GM12891 (cell line): ENCODE measurements around the gene SYVN1.

Source experiments
- POLR2AphosphoS5 ChIP-seq: IDR thresholded peaks from 2 replicates; pipeline ENCODE4 v1.6.1; 2011; ENCODE audit warnings: low read depth, low read length, control low read depth
- SPI1 ChIP-seq: IDR thresholded peaks from 2 replicates; pipeline ENCODE4 v1.6.1; 2011; ENCODE audit warnings: low read depth, low read length, control low read depth
- TAF1 ChIP-seq: IDR thresholded peaks from 2 replicates; pipeline ENCODE4 v1.6.1; 2011; ENCODE audit warnings: low read depth, low read length, control low read depth

DNA sequence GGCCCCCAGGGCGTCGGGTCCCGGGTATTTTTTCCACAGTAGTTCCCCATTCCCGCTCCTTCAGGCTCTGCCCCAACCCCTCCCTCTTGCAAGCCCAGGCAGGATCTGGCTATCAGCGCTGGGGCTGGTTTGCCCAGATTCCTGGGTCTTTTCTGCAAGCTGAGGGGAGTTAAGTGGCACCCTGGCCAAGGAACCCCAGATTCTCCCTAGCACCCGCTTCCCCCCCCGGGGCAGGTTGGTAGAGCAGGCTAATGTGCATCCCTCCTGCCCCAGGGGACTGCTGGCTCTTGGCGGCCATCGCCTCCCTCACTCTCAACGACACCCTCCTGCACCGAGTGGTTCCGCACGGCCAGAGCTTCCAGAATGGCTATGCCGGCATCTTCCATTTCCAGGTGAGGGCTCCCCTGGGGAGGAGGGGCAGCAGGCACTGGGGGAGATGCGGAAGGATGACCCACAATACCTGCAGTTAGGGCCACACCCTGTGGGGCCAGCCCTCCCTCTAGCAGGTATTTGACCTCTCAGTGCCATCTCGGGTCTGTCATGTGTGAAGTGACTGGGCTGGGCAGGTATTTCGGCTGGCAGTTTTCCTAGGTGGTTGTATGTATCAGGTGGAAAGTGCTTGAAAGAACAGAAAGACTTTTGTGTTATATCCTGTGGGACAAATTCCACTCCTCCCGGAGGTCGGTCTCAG, 49.0 kb upstream of the SYVN1 start:
- TF ChIP-seq POLR2AphosphoS5 (no peak), SPI1 (no peak), TAF1 (no peak)
